Hippocampal formation (tissue), 2 donors: ENCODE results near the gene PEX14.

Source experiments
- DNase-seq, 2 donors: peaks; one replicate each; lab custom pipeline; 2025; lab: John Stamatoyannopoulos, UW

The PEX14 gene

GRCh38 chr1:10647414-10648170, 172.8 kb downstream of the PEX14 start:
- no peak for DNase-seq

DNA sequence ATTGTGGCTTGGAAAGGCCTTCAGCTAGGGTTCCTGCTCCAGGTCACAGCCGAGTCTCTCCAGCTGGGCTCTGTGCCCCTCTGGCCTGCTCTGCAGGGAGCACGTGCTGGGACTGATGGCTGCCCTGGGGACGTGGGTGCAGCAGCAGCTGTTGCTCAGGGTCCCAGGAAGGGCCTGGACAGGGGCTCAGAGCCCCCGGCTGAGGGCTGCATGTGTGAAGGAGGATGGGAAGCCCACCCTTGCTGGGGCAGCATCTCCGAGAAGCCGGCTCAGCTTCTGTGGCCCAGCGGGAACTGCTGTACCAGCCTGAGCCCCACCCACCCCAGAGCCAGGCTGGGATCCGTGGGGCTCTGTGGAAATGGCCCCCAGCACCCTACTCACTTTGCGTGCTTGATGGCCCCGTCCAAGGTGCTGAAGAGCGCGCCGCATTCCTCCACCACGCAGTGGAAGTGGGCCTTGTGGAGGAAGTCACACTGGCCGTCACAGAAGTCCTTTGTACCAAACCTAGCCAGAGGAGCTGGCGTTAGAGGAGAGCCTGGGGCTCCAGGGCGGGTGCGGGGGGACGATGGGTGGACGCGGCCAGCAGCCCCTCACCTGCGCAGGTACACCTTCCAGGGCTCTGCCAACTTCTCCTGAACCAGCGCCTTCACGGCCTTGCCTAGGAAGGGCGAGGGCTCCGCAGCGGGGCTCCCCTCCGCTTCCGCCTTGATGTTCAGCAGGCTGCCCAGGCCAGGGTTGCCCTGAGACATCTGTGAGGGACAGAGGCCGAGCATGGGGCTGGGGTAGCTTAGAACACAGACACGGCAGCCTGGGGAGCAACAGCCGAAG, 174.2 kb downstream of the PEX14 start:
- no peak for DNase-seq

GRCh38 chr1:10649517-10650201, 174.9 kb downstream of the PEX14 start:
- DNase-seq: no peak

DNA sequence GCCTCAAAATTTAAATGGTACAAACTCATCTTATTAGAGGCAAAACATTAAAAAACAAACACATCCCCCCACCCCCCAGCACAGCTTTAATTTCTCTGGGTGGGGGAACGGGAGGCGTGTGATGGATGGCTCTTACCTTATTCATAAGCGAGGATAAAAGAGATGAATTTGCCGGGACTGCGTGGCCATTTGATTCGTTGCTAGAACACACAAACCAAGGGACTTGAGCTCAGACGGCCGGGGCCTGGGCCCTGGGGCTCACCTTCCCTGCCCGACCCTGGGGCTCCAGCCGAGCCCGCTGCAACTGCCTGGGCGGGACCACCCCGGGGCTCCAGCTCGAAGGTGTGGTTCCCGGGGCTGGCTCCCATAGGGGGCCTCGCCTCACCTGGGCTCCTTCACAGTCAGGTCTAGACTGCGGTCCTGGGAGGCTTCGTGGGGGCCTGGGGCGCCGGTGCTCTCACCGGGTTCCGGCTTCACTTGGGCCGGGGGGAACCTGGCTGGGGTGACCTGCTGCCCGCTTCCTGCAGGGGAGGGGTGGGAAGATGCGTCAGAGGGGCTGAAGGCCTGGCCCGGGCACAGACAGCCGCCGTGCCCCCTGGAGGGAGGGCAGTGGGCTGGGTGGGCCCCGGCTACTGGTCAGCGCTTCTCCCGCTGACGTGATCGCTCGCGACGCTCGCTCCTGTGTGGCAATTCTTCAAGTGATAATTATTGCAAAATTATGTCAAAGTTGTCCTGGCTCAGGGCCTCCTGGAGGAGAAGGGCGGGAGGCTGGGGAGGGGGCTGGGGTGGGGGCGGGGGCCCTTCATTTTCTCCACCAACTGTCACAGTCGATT, 176.0 kb downstream of the PEX14 start:
- DNase-seq: no peak

GRCh38 chr1:10651389-10651766, 176.6 kb downstream of the PEX14 start:
- DNase-seq: no peak

GRCh38 chr1:10651793-10652192, 177.0 kb downstream of the PEX14 start:
- no peak for DNase-seq

GRCh38 chr1:10652626-10653025, 177.9 kb downstream of the PEX14 start:
- no peak for DNase-seq

DNA sequence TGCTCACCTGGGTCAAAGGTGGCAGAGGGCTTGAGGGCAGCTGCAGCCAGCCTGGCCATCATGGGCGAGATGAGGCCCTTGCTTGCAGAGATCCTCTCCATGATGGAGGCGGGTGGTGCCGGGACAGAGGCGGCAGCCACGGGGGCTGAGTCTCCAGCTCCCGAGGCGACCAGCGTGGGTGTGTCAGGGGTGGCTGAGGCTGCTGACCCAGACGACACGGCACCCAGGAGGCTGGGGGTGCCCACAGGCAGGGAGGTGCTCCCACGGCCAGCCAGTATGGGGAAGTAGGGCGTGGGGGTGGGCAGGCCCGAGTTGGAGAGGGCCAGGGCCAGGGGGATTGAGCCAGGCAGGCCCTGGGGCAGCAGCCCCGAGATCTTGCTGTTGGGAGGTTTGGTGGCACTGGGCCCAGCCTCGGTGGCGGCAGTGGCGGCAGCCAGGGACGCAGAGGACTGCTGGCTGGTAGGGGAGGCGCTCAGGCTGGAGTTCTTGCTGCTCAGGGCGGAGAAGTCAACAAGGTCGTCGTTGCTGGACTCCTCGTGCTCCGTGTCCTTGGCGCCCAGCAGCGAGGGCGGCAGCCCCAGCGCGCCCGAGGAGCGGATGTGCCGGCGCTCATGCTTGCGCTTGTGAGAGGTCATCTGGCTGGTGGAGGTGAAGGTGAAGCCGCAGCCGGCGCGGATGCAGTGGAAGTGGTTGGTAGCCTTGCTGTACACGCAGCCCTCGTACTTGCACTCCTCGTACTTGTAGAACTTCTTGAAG, 178.8 kb downstream of the PEX14 start:
- no peak for DNase-seq

DNA sequence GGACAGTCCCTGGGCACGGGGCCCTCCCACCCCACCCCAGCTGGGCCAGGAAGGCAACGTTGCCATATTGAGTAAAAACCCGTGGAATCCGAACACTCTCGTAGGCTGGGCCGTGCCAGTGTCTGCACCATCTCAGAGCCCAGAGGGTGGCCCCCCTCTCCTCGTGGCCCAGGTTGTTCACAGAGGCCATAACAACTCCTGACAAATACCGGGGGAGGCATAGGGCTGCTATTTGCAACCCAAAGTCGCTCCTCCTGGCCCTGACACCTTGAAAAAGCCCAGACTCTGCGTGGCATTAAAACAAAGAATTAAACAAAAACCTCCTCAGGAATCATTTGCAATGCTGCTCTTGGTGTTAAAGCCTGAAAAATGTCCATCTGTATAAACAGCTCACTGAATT, 180.3 kb downstream of the PEX14 start:
- no peak for DNase-seq

DNA sequence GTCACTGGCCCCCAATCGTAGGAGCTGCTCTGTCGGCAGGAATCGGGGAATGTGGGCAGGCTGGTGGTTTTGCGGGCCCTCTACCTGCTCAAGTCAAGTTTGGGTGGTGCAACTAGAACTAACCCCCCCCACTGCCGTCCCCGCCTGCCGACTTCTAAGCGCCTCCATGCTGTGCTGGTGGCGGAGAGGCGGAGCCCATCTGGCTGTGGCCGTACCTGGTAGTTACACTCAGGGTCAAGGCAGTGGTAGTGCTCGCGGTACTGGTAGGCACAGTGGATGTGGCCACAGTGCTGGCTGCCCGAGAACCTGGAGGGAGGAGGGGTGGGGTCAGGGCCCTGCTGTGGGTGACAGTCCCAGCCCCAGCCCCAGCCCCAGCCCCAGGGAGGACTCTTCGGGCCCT, 181.7 kb downstream of the PEX14 start:
- no peak for DNase-seq

- no peak for DNase-seq
Measured at GRCh38 chr1:10657088-10657847, 182.5 kb downstream of the PEX14 start.

- no peak for DNase-seq
Measured at GRCh38 chr1:10658396-10659066, 183.8 kb downstream of the PEX14 start.

DNA sequence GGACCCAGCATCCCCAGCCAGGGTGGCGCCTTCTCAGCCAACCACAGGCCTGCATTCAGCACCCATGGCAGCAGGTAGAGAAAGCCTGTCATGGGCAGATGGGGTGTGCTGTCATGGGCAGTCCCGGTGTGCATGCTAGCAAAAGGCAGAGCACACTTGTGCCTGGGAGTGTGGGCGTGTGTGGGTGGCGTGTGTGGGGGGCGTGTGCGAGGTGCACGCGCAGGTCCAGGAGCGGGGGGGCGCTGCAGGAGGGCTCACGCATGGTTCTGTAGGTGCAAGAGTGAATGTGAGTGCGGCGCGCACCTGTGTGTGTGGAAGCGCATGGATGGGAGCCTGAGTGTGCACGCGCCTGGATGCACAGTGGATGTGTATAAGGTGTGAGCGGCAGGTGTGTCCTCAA, 184.5 kb downstream of the PEX14 start:
- no peak for DNase-seq

DNA sequence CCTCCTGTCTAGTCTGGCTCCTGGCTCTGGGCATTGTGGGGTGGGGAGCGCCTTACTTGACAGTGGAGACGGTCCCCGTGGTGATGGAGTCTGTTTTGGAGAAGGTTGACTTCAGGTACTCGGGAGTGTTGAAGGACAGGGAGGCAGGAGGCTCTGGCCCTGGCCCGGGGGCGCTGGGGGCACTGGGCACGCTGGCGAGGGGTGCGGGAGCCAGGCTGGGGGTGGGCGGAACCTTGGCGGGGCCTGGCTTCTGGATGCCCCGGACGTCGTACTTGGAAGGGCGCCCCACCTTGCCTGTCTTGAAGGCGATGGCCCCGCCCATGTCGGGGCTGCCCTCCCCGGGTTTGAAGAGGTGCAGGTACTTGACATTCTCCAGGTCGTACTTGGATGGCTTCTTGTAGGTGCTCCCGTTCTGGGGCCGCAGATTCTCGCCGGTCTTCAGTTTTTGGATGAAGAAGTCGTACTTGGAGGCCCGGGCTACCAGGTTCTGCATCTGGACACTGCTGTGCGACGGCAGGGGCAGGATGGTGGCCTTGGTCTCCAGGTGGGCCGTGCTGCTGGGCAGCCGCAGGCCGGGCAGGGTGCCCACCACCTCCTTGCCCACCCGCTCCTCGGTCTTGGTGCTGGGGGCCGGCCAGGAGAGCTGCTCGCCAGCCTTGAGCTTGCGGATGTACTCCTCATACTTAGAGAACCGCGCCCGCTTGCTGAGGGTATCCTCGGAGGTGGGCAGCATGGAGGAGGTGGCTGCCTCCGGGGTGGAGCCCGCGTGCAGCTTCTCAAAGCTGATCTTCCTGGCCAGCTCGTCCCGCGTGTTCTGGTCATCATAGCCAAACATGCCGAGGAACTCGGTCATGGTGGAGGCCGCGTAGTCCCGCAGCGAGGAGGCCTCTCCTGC, 185.1 kb downstream of the PEX14 start:
- no peak for DNase-seq

GRCh38 chr1:10661453-10661852, 186.7 kb downstream of the PEX14 start:
- DNase-seq: no peak

DNA sequence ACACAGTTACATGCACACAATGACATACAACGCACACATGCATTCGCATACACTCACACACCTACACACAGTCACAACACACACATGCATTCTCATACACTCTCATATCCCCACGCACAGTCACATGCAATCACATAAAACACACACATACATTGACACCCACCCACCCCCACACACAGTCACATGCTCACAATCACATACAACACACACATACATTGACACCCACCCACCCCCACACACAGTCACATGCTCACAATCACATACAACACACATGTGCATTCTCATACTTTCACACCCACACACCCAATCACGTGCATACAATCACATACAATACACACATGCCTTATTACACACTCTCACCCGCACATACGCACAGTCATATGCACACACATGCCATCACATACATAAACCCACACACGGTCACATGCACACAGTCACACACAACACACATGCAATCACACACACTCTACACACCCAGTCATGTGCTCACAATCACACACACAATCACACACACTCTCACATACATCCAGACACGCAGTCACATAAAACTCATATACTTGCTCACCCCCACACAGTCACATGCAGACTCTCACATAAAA, 187.4 kb downstream of the PEX14 start:
- DNase-seq: no peak

DNA sequence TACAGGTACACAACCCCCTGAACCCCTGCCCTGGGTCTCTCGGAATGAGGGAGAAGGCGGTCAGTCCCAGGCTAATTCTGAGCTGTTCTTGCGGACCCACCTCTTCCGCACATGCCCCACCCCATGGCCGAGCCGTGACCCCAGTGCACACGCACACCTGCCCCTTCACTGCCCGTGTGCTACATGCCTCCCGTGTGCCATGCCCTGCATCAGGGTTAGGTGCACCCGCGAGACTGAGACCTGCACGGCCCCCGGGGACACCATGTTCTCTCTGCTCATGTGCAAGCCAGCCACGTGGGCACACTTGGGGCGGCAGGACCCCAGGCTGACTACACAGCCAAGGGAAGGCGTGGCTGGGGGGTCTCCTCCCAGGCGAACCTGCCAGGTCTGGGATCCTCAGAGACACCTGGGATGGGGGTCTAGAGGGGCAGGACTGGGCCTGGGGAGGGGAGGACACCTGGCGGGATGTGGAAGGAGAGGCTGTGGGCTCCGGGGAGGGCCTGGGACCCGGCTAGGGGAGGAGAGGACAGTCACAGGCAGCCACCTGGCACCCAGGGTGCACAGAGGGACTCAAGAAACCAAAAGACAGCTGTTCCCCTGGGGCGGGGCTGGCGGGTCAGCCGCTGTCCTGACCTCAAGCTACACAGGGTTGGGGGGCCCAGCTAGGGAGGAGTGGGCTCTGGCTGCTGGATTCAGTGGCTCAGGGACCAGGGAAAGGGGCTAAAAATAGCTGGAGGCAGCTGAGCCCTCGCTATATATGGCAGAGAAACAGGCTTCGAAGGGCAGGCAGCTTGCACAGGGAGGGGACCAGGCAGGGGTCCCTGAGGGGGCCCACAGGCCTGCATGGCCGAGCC, 188.3 kb downstream of the PEX14 start:
- no peak for DNase-seq
